ENCODE data around the gene DTNBP1.

DTNBP1 gene, protein sequence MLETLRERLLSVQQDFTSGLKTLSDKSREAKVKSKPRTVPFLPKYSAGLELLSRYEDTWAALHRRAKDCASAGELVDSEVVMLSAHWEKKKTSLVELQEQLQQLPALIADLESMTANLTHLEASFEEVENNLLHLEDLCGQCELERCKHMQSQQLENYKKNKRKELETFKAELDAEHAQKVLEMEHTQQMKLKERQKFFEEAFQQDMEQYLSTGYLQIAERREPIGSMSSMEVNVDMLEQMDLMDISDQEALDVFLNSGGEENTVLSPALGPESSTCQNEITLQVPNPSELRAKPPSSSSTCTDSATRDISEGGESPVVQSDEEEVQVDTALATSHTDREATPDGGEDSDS

DNA sequence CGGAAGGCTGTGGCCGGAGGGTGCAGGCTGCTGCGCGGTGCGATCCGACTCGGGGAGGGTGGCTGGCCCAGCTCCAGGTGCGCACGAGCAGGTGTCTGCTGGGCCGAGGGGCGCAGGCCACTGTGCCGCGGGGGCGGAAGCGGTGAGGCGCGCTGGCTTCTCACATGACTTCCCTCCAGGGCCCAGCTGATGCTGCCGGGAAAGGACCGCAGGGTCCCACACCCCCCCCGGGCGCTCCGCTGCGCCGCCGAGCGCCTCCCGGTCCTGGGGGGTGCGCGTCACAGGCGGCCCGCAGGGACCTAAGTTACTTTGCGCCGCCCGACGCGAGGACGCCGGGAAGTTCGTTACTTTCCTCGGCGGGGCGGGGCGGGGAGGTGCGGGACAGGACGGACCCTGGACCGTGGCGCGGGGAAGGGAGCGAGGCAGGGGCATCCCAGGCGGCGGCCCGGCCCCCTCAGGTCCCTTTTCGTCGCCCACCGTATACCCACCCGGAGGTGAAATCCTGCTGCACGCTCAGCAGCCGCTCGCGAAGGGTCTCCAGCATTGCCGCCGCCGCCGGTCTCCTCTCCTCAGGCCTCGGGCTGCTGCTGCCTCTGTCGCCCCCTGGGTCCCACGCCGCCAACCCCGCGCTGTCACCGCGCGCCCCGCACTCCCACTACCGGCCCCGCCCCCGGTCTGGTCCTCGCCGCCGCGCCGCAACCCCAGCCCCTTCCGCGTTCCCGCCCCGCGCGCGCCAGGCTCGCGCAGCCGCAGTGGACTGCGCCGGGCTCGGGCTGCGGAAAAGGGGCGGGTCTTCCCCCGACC is at the start of gene DTNBP1:
Gene DTNBP1, minus strand, starts transcription at position 703 of the 804 bp plus-strand sequence. Its CDS starts 159 bp downstream, at position 544.
- DNase-seq (ENCODE audit: low read depth in 2 of 2, low spot score in 1 of 2): peak; percentile 69 to 70

DNA sequence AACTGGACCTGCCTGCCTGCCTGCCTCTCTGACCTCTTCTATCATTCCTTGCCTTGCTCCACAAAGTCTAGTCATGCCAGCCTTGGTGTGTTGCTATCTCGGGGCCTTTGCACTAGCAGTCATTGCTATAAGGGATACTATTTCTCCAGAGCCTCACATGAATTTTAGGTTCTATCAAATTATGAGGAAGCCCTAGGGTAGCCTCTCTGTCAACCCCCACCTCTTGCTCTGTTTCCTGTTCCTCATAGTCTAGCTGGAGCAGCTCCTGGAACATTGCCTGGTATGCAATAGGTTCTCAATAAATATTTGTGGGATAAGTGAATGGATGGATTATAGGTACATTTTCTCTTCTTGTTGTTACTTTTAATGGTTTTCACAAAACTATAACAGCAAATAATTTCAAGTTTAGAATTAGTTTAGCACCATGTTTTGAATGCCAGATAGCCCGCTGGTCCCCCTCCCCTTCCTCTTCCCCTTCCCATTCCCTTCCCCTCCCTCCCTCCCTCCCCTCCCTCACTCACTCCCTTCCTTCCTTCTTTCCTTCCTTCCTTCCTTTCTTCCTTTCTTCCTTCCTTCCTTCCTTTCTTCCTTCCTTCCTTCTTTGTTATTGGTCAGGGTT is 46.9 kb upstream of the DTNBP1 start:
- no peak for DNase-seq (ENCODE audit: low read depth in 2 of 2, low spot score in 1 of 2)

DNA sequence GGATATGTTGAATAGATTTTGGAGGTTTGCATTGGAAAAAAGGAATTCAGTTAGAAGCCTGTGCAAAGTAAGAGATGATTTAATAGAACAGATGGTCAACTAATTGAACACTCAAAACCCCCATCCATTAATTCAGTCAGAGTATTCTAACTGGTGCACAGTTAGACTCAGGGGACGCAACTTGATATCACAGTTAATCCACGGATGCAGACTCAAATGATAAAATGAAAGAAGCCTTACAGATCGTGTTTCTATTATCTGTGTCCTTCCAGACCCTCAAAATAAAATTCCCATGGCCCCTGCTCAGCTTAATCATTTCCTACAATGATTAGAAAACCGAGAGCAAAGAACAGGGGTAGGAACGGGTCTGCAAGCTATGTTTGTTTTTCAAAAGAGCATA is 45.4 kb upstream of the DTNBP1 start:
- no peak for DNase-seq (ENCODE audit: low read depth in 2 of 2, low spot score in 1 of 2)

DNA sequence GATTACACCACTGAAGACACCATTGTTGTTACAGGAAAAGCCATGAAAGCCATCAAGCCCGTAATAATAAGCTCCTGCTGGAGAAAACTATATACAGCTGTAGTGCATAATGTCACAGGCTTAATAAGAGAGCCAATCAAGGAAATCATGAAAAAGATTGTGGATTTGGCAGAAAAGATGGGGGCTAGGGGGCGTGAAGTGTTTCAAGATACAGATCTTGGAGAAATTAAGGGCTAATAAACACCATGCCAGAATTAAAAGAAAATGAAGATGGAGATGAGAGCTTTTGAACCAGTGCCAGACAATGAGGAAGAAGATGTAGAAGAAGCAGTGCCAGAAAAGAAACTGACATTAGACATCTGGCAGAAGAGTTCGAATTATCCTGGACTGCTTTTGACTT is 43.2 kb upstream of the DTNBP1 start:
- DNase-seq (ENCODE audit: low read depth in 2 of 2, low spot score in 1 of 2): no peak

DNA sequence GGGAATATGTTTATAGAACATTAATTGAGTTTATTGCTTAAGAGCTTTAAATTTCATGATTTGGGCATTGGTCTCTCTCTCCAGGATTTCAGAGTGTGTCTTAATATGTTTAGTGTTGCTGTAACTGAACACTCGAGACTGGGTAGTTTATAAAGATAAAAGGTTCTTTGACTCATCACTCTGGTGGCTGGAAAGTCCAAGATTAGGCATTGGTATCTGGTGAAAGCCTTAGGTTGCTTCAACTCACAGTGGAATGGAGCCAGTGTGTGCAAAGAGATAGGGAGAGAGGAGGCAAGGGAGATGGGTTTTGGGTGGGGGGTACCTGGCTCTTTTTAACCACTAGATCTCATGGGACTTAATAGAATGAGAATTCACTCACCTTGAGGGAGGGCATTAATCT is 35.6 kb upstream of the DTNBP1 start:
- no peak for DNase-seq (ENCODE audit: low read depth in 2 of 2, low spot score in 1 of 2)

DNA sequence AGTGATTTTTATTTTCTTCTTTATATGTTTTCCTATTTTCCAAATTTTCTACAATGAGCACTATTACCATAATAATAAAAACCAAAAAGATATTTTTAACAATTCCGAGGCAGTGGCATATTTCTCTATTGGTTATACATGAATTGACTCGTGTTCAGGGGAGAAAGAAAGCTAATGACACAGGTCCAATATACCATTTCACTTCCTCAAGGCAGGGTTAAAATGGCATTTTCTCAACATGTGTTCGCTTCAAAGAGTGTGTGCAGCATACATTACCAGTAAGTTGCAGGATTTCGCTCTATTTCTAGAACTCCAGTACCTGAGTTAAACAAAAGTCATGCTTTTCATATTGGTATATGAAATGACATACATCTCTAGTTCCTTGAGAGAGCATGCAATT is 35.1 kb upstream of the DTNBP1 start:
- DNase-seq (ENCODE audit: low read depth in 2 of 2, low spot score in 1 of 2): no peak

DNA sequence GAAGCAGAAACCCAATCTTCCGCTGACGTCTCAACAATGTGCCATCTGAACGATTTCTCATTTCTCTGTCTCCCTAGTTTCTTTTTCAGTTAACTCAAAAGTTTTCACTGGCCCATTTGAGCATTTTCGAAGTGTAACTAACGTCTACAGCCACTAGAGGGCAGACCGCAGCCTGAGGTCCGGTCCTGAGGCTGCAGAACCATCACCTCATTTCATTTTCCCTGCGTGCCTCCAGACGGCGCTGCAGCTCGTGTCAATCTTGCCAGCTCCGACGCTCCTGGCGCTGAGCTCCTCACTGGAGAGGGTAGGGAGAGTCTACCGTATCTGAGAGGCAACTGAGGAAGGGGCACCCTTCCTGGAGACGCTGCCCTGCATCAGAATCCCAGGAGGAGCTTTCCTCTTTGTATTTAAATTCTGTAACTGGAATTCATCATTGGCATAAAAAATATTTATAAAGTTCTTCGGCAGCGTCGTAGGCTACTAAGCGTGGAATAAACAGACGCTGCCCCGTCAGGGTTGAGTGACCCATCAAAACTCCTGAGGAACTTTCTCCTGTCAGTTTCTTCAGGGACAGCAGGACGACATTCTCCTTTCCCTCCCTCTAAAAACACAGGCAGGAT is 28.5 kb upstream of the DTNBP1 start:
- DNase-seq (ENCODE audit: low read depth in 2 of 2, low spot score in 1 of 2): peak; percentile 47 to 61

DNA sequence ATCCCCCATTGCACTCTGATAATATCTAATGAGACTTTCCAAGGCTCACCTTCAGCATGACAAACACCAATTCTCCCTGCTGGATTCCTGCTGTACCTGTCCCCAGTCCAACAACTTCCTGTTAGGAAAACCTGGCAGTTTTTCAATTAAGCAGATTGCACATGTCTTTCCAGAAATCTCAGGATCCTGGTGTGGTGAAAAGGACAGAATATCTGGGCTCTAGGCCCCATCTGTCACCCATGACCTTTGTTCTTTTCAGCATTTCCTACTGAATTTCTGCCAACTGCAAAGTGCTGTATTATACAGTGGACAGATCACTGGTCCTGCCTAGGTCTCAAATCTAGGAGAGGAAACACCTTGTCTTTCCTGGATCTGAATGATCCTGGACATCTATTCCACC is 27.7 kb upstream of the DTNBP1 start:
- DNase-seq (ENCODE audit: low read depth in 2 of 2, low spot score in 1 of 2): no peak

DNA sequence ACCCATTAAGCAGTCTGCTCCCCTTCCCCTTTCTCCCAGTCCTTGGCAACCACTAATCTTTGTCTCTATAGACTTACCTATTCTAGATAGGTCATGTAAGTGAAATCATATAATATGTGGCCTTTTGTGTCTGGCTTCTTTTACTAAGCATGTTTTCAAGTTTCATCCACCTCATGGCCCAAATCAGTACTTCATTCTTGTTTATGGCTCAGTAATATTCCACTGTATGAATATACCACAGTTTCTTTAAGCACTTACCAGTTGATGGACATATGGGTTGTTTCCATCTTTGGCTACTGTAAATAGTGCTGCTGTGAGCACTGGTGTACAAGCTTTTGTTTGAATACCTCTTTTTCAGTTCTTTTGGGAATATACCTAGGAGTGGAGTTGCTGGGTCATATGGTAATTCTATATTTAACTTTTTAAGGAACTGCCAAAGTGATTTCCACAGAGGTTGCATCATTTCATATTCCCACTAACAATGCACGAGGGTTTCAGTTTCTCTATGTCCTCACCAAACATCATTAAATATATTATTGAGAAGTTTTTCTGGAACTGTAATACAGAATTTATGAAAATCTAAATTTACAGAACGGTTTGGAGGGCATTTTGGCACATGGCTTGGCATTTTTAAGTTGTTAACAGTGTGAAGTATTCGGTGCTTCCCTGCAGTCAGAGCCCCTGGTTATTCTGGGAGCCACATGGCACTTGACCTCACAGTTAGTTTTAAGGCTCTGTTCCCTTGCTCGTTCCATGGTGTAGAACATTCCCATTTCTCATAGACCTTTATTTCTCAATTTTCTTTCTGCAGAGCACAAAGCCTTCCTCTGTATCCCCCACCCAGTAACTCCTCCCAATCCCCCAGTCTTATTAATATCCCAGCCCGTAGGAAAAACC is 27.0 kb upstream of the DTNBP1 start:
- DNase-seq (ENCODE audit: low read depth in 2 of 2, low spot score in 1 of 2): no peak

DNA sequence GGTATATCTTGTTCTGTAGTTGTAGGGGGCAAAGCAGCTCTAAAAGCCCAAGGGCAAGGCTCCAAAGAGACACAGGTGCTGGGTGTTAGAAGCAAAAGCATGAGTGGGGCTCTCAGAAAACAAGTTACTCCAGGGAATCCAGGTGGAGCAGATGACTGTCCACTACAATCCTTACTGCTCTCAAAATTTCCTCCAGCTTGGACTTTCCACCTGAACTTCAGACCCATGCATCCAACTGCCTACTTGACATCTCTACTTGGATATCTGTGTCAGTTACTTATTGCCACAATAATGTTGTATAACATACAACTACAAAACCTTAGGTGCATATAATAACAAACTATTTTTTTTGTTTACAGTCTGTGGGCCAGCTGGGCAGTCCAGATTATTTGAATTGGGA is 22.8 kb upstream of the DTNBP1 start:
- DNase-seq (ENCODE audit: low read depth in 2 of 2, low spot score in 1 of 2): no peak

DNA sequence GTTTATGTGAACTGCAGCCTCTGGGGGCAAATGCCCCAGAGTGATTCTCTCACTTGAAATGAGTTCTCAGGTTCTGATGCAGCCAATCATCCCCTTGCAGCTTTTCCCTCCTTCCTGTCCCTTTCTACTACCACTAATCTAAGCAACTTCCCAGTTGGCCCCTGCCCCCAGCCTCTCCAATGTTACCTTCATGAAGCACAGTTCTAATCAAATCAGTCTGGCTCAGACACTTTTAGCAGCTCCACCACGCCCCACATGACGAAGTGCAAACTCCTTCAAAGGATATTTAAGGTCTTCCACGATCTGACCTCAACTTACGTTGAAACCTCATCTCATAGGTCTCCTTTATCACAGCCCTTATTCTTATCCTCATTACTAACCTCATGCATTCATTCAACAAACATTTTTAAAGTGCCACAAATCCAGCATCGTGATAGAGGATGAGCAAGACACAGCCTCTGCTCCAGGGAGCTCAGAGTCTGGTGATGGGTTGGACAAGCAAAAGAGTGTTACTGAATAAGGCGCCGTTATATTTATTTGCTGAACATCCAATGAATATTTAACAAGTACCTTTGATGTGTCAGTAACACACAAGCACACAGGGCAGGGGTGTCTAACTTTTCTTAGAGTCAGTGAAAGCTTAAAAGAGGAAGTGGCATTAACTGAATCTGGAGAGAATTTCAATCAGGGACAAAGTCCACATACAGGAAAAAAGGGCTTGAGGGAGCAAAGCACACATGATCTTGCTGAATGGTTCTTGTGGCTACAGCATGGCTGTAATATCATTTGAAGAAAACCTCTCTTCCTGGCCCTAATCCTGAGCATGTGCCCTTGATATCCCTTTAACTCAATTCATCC is 20.4 kb upstream of the DTNBP1 start:
- DNase-seq (ENCODE audit: low read depth in 2 of 2, low spot score in 1 of 2): no peak

DNA sequence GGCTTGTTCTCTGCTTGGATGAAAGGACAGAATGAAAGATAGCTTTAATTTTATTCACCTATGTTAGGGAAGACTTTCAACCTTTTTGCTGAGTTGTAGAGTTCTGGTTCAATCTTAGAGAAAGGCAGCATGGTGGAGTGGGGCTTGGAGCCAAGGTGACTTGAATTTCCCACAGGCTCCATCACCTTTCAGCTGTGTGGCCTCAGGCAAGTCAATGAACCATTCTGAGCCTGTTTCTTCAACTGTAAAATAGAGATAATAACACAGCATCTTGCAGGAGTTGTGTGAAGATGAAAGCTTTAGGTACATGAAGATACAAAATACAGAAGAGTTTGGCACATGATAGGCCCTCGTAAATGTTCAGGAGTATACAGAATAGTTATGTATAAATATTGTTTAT is 19.1 kb upstream of the DTNBP1 start:
- no peak for DNase-seq (ENCODE audit: low read depth in 2 of 2, low spot score in 1 of 2)

DNA sequence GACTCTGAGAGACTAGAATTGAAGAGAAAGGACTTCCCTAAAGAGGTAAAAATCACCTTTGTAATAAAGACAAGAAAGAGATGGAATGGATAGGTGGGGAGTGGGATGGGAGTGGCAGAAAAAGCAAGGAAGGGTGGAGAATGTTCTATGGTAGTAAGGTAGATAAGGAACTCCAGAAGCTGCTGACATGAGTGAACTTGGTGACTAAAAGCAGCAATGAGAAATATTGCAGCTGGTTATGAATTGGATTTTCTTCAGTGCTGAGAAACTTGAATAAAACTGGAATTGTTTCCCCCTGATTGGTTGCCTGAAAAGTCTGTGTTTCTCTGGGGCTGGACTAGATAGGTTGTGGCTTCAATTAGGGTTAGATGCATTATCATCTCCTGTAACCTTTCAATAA is 15.7 kb upstream of the DTNBP1 start:
- no peak for DNase-seq (ENCODE audit: low read depth in 2 of 2, low spot score in 1 of 2)

DNA sequence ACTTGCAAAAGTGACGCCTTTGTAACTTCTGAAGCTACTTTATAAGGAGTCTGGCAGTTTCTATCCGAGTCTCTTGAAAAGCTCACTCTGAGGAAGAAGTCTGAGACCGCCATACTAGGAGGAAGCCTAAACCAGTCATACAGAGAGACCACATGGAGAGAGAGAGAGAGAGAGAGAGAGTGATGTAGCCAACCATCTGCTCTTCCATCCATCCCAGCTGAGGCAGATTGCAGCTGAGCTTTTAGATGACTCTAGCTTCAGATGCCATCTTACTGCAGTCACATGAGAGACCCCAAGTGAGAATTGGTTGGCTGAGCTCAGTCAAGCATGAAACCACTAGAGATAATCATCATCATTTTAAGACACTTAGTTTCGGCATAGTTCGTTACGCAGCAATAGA is 15.0 kb upstream of the DTNBP1 start:
- no peak for DNase-seq (ENCODE audit: low read depth in 2 of 2, low spot score in 1 of 2)

DNA sequence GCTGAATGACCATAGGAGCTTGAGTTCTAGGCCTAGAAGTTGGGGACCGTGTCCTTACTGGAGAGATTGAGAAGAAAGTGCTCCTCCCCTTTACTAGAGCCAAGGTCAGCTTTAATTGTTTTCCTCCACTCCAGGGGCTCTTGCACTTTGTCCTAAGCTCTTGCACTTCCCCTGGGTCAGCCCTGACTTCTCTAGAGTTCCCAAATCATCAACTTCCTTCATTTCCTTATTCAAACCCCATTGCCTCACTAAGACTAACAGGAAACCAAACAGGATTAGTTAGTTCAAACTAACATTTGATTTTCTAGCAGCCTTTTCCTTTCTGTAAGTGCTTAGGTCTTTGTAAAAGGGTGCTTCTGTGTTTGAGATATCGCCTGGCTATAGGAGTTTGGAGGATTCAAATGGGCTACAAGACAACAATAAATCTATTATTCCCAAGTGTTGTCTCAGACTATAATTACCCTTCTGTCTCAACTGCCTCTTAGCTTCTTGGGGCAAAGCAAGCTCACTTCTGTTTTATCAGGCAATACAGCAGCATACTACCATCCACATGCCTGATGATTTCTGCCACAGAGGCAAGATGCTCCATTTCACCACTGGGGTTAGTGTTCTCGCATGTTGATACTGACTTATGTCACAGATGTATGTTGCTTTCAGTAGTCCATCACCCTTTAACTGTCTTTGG is 12.8 kb upstream of the DTNBP1 start:
- no peak for DNase-seq (ENCODE audit: low read depth in 2 of 2, low spot score in 1 of 2)

DNA sequence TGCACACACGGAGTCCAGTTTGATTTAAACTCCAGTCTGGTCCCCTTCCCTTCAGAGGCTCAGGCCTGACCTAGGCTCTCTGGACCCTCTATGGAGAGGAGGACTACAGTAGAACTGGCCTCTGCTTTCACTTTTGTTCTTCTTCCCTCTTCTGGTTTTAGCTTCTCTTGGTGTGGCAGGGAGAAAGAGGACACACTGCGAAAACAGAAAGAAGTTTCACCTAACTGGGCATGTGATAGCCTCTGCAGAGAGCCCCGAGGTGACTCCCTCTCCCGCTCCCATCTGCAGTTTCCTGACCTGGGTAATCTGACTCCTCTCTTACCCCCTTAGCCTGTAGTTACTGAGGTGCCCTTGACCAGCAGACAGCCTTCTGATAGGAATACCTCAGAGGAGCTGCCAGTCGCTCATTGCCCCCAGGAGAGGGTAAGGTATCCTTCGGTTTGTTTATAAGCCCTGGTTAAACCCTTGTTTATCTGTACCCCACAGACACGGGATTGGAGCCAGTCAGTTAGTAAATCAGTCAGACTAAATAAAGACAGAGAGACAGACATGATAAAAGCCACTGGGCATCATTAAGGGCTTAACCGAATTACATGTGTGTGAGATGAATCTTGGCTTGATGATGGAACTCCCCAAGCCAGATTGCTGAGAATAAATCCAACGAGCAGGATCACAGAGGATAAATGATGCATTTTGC is 12.0 kb upstream of the DTNBP1 start:
- no peak for DNase-seq (ENCODE audit: low read depth in 2 of 2, low spot score in 1 of 2)

DNA sequence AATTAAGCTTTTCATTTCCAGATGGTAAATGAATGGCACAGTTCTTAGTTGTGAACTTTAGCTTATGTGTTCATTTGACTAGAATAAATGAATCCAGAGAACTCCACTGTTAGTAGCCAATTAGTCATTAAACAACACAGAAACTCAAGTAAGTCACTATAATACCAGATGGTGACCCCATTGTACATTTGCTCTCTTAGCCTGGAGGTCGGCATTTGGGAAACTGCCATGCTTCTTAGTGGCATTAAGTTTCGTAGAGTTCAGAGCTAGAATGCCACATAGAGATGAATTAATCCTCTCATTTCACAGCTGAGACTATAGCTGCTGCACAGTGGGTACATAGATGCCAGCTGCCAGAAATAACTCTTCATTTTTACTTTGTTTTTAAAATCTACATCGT is 10.8 kb upstream of the DTNBP1 start:
- DNase-seq (ENCODE audit: low read depth in 2 of 2, low spot score in 1 of 2): no peak

DNA sequence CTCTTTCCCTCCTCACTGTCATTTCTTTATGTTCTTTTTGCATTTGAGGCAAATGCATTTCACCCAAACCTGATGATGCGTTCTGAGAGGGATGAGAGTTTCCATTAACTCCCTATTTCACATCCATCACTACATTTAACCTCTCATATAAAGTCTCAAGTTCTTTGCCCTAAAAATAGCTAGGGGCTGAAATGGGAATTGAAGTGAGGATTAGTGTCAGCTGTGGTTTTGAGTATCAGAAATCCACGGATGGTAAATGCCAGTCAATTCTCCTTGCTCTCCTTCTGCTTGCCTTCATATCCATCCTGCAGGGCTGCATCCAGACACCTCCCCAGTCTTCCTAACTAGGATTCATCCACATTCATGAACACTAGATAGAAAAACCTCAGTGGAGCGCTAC is 10.0 kb upstream of the DTNBP1 start:
- DNase-seq (ENCODE audit: low read depth in 2 of 2, low spot score in 1 of 2): no peak

DNA sequence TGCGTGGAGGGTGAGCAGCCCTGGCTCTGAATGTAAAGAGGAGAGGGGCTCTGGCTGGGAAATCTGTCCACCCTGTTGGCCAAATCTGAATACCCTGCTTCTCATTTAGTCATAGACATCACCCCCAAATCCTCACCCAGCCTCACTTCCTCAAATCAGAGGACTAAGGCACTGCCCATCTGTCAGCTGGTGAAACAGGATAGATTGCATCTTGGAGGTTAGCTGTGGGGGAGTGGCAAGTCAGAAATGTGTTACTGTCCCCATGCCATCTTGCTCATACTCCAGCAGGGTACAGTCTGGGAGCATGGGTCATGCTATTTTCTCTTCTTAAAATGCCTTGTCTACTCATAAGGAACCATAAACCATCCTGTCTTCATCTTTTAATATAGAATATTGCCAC is 9.5 kb upstream of the DTNBP1 start:
- DNase-seq (ENCODE audit: low read depth in 2 of 2, low spot score in 1 of 2): no peak

Data from stimulated activated CD8-positive, alpha-beta memory T cell treated with anti-CD3 and anti-CD28 coated beads, Interleukin-4, amount 100 ng/mL, for 4 hours (primary cell).